Activated CD4-positive, alpha-beta memory T cell treated with anti-CD3 and anti-CD28 coated beads, Interleukin-2, amount 10 ng/mL, durations not matched to agents 7 days and 5 days (primary cell): ENCODE measurements around the gene MTUS2. TPM values are rescaled to one million over a fixed set of nuclear protein-coding genes. Genes with fewer than 3 reads are reported as not detected.

ENCODE experiments used
- CTCF ChIA-PET: fragments of 350-600 bp; sonication (Branson Sonifier 250); formaldehyde crosslinking; loops from one replicate; lab custom pipeline; 2021; ENCODE audit warnings: antibody characterized with exemption, inconsistent platforms; lab: Charles Lee
- POLR2A ChIA-PET: fragments of 350-600 bp; sonication (Branson Sonifier 250); formaldehyde crosslinking; loops from one replicate; lab custom pipeline; 2021; ENCODE audit warnings: antibody characterized with exemption; lab: Charles Lee
- DNase-seq: peaks from one replicate; pipeline ENCODE4 v3.0.0-alpha.2; 2020
- H3K27ac Mint-ChIP-seq: one replicate; pipeline ENCODE4 v1.8.0; 2021; ENCODE audit warnings: mild to moderate bottlenecking, mixed read lengths
- H3K27me3 Mint-ChIP-seq: one replicate; pipeline ENCODE4 v1.8.0; 2021; ENCODE audit warnings: mixed read lengths
- H3K36me3 Mint-ChIP-seq: one replicate; pipeline ENCODE4 v1.8.0; 2021; ENCODE audit warnings: low read depth, mixed read lengths
- H3K4me1 Mint-ChIP-seq: one replicate; pipeline ENCODE4 v1.8.0; 2021; ENCODE audit warnings: mixed read lengths
- H3K4me3 Mint-ChIP-seq: one replicate; pipeline ENCODE4 v1.8.0; 2021; ENCODE audit warnings: mild to moderate bottlenecking, mixed read lengths
- H3K9me3 Mint-ChIP-seq: one replicate; pipeline ENCODE4 v1.8.0; 2021; ENCODE audit warnings: mixed read lengths
- total RNA-seq, 2 experiments: library from RNA; stranded (reverse); gene quantifications; one replicate each; pipeline ENCODE4 v1.2.3, GENCODE V29; 2021

The MTUS2 gene
- total RNA-seq, 2 experiments from 2014 or later: not detected

DNA sequence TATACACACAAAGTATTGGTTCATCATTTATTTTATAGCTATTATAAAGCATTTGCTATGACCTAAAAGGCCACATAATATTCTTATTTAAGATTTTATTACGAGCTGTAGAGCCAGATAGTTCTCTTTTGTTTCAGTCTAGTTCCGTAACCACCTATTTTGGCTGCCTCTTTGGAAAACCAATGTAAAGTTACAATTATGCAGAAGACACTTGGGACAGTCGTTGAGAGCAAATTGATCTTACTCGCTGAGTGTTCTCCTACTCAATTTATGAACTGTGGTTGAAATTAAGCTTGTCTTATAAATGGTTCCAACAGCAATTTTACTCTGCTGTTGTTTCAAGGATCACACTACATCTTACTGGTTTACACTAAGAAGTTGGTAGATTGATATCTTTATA, 653.0 kb downstream of the MTUS2 start:
- POLR2A ChIA-PET: no interaction called here
- Mint-ChIP-seq H3K36me3 (no peaks in the 10 kb centered on the region), H3K4me3 (no peak overlapping the region), H3K9me3 (no peaks in the 10 kb centered on the region), H3K27ac (no peak overlapping the region), H3K4me1 (no peaks in the 10 kb centered on the region), H3K27me3 (peaks cover 14% of the 10 kb centered on the region)
- CTCF ChIA-PET: interaction anchor here (0.7 to 2.6 kb wide), 7 partner anchors 9 to 241 kb away, joined by 3 to 21 read pairs (median 4); no protein-coding TSS in a partner anchor
- DNase-seq: no peak

- CTCF ChIA-PET: interaction anchor here (0.8 to 1.2 kb wide), 3 partner anchors 11 to 33 kb away, joined by 3 to 5 read pairs (median 3); no protein-coding TSS in a partner anchor
- POLR2A ChIA-PET: interaction anchor here (0.8 kb wide), 1 partner anchor 21 kb away, joined by 3 read pairs; no protein-coding TSS in a partner anchor
- Mint-ChIP-seq H3K9me3 (no peaks in the 10 kb centered on the region), H3K27me3 (peaks cover 15% of the 10 kb centered on the region), H3K4me3 (no peak overlapping the region), H3K4me1 (no peaks in the 10 kb centered on the region), H3K36me3 (no peaks in the 10 kb centered on the region), H3K27ac (no peak overlapping the region)
- DNase-seq: no peak
Measured at GRCh38 chr13:29474991-29475390, 654.9 kb downstream of the MTUS2 start.

GRCh38 chr13:29476046-29476445, 655.9 kb downstream of the MTUS2 start:
- Mint-ChIP-seq H3K27ac (no peak overlapping the region), H3K9me3 (no peaks in the 10 kb centered on the region), H3K4me3 (no peak overlapping the region), H3K4me1 (no peaks in the 10 kb centered on the region), H3K27me3 (peaks cover 13% of the 10 kb centered on the region), H3K36me3 (no peaks in the 10 kb centered on the region)
- ChIA-PET POLR2A (no interaction called here), CTCF (interaction anchor here (0.6 to 1.2 kb wide), 4 partner anchors 10 to 232 kb away, joined by 3 to 5 read pairs (median 4); no protein-coding TSS in a partner anchor)
- no peak for DNase-seq

DNA sequence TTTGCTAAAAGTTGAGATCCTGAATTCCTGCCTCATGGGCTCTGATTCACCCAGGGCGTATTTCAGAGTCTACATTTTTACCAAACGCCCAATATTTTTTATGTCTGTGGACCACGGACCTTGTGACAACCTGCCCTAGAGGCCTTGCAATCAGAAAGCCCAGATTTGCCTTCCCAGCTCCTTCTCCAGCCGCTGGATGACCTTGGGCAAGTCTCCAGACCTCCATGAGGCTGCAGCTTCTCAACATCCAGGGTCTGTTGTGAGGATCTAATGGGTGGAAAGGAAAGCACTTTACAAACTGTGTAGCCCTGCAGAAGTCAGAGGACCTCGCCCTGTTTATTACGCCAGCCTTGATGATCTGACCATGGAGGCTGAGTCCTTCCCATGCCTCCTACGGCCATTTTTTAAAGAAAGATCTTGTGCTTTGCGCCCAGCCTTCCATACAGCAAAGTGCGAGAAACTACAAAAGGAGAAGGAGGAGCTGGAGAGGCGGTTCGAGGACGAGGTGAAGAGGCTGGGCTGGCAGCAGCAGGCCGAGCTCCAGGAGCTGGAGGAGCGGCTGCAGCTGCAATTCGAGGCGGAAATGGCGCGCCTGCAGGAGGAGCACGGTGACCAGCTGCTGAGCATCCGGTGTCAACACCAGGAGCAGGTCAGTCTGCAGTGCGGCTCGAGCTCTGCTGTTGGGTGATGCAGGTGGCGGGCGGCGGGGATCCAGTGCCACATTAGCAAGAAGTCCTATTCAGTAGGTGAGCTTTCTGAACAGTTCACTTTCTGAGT, 659.8 kb downstream of the MTUS2 start:
- no peak overlapping the region for H3K4me3 Mint-ChIP-seq
- no peaks in the 10 kb centered on the region for H3K9me3 Mint-ChIP-seq
- DNase-seq: no peak
- H3K4me1 Mint-ChIP-seq: no peaks in the 10 kb centered on the region
- H3K27ac Mint-ChIP-seq: no peak overlapping the region
- POLR2A ChIA-PET: no interaction called here
- CTCF ChIA-PET: interaction anchor here (1.6 kb wide), 1 partner anchor 19 kb away, joined by 3 read pairs; no protein-coding TSS in a partner anchor
- peaks cover 11% of the 10 kb centered on the region for H3K27me3 Mint-ChIP-seq
- no peaks in the 10 kb centered on the region for H3K36me3 Mint-ChIP-seq

DNA sequence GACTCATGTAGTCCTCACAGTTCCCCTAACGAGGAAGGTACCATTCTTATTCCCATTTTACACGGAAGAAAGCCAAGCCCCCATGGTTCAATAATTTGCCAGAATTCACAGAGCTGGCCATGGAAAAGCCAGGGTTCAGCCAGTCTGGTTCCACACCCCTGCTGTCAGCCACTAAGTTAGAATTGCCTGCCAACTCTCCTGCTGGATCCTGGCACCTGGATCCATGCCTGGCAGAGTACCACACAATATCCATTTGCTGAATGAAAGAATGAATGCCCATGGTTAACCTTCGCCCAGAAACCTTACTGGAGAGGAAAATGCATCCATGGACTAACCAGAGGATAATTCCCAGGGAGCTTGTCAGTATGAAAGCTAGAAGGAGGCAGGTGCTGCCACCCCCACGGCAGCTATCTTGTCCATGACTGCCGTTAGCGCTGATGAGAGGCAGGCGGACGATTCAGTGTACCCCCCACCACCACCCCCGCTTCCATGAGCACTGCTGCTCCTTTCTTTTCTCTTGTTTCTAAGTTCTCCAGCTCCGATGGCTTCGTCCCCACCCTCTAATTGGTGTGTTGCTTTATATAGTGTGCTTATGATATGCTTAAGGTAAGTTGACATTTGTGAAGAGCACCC, 660.9 kb downstream of the MTUS2 start:
- H3K27me3 Mint-ChIP-seq: peaks cover 13% of the 10 kb centered on the region
- H3K27ac Mint-ChIP-seq: no peak overlapping the region
- no peak overlapping the region for H3K4me3 Mint-ChIP-seq
- H3K4me1 Mint-ChIP-seq: no peaks in the 10 kb centered on the region
- no peaks in the 10 kb centered on the region for H3K36me3 Mint-ChIP-seq
- ChIA-PET CTCF (no interaction called here), POLR2A (no interaction called here)
- no peaks in the 10 kb centered on the region for H3K9me3 Mint-ChIP-seq
- no peak for DNase-seq

GRCh38 chr13:29481603-29482002, 661.5 kb downstream of the MTUS2 start:
- Mint-ChIP-seq H3K27ac (no peak overlapping the region), H3K4me1 (no peaks in the 10 kb centered on the region), H3K4me3 (no peak overlapping the region), H3K27me3 (peaks cover 12% of the 10 kb centered on the region), H3K36me3 (no peaks in the 10 kb centered on the region), H3K9me3 (no peaks in the 10 kb centered on the region)
- ChIA-PET POLR2A (no interaction called here), CTCF (interaction anchor here (1.2 kb wide), 1 partner anchor 8 kb away, joined by 4 read pairs; no protein-coding TSS in a partner anchor)
- no peak for DNase-seq

DNA sequence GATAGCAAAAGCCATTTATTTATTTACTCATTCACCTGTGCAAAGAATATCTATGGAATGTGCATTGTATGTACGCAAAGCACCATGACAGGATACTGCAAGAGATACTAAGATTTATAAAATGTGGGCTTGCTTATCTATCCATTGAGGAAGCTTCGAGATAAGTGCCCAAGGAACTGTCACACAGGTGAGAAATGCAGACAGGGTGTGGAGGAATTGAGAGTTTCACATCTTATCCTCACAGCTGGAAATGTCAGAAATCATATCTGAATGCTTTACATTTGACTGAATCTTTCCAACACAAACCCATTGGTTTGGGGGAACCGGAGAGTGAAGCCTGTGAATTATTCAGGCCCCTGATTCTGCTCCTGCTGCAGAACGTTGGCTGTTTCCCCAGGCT, 662.4 kb downstream of the MTUS2 start:
- H3K27me3 Mint-ChIP-seq: peaks cover 5% of the 10 kb centered on the region
- CTCF ChIA-PET: interaction anchor here (1.2 kb wide), 1 partner anchor 9 kb away, joined by 4 read pairs; no protein-coding TSS in a partner anchor
- no peak for DNase-seq
- H3K4me3 Mint-ChIP-seq: no peak overlapping the region
- H3K27ac Mint-ChIP-seq: no peak overlapping the region
- H3K36me3 Mint-ChIP-seq: no peaks in the 10 kb centered on the region
- POLR2A ChIA-PET: no interaction called here
- no peaks in the 10 kb centered on the region for H3K9me3 Mint-ChIP-seq
- no peaks in the 10 kb centered on the region for H3K4me1 Mint-ChIP-seq

GRCh38 chr13:29483211-29483610, 663.1 kb downstream of the MTUS2 start:
- CTCF ChIA-PET: no interaction called here
- no peak overlapping the region for H3K4me3 Mint-ChIP-seq
- H3K9me3 Mint-ChIP-seq: no peaks in the 10 kb centered on the region
- no peak overlapping the region for H3K27ac Mint-ChIP-seq
- DNase-seq: no peak
- no peaks in the 10 kb centered on the region for H3K4me1 Mint-ChIP-seq
- H3K36me3 Mint-ChIP-seq: no peaks in the 10 kb centered on the region
- POLR2A ChIA-PET: no interaction called here
- peaks cover 4% of the 10 kb centered on the region for H3K27me3 Mint-ChIP-seq

DNA sequence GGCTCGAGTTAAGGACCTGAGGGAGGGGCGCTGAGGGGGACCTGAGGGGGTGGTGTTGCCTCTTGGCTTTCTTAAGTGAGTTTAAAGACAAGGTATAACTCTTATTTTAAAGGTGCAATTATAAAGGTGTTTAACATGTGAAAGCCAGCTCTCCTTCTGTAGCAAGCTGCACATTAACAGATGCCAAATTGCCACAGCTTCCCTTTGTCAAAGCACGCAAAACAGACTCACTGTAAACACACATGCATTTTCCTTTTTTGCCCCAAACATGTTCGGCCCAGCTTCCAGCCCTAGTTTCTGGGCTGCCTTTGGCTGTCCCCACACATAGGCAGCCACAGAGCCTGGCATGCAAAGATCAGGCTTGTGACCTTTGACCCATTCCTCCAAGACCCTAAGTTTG, 663.5 kb downstream of the MTUS2 start:
- ChIA-PET POLR2A (no interaction called here), CTCF (no interaction called here)
- no peaks in the 10 kb centered on the region for H3K36me3 Mint-ChIP-seq
- no peak overlapping the region for H3K27ac Mint-ChIP-seq
- no peaks in the 10 kb centered on the region for H3K9me3 Mint-ChIP-seq
- peaks cover 4% of the 10 kb centered on the region for H3K27me3 Mint-ChIP-seq
- H3K4me1 Mint-ChIP-seq: no peaks in the 10 kb centered on the region
- no peak overlapping the region for H3K4me3 Mint-ChIP-seq
- no peak for DNase-seq

GRCh38 chr13:29484236-29484635, 664.1 kb downstream of the MTUS2 start:
- no peaks in the 10 kb centered on the region for H3K36me3 Mint-ChIP-seq
- H3K9me3 Mint-ChIP-seq: no peaks in the 10 kb centered on the region
- H3K27me3 Mint-ChIP-seq: peaks cover 6% of the 10 kb centered on the region
- no peaks in the 10 kb centered on the region for H3K4me1 Mint-ChIP-seq
- no peak overlapping the region for H3K4me3 Mint-ChIP-seq
- CTCF ChIA-PET: interaction anchor here (1.0 kb wide), 1 partner anchor 20 kb away, joined by 3 read pairs; no protein-coding TSS in a partner anchor
- POLR2A ChIA-PET: no interaction called here
- H3K27ac Mint-ChIP-seq: no peak overlapping the region
- no peak for DNase-seq

- CTCF ChIA-PET: interaction anchor here (0.7 to 1.0 kb wide), 2 partner anchors 16 to 19 kb away, joined by 3 to 4 read pairs; no protein-coding TSS in a partner anchor
Measured at GRCh38 chr13:29484796-29485195, 664.7 kb downstream of the MTUS2 start.

GRCh38 chr13:29486551-29486950, 666.4 kb downstream of the MTUS2 start:
- no peaks in the 10 kb centered on the region for H3K4me1 Mint-ChIP-seq
- no peak overlapping the region for H3K27ac Mint-ChIP-seq
- H3K27me3 Mint-ChIP-seq: peaks cover 6% of the 10 kb centered on the region
- no peak overlapping the region for H3K4me3 Mint-ChIP-seq
- no peak for DNase-seq
- H3K9me3 Mint-ChIP-seq: no peaks in the 10 kb centered on the region
- ChIA-PET POLR2A (no interaction called here), CTCF (interaction anchor here (0.9 to 1.4 kb wide), 2 partner anchors 11 to 14 kb away, joined by 3 to 4 read pairs; no protein-coding TSS in a partner anchor)
- no peaks in the 10 kb centered on the region for H3K36me3 Mint-ChIP-seq

More at GRCh38 chr13:29484796-29485195, 664.7 kb downstream of the MTUS2 start:
- no peak for DNase-seq
- Mint-ChIP-seq H3K27me3 (peaks cover 6% of the 10 kb centered on the region), H3K36me3 (no peaks in the 10 kb centered on the region), H3K4me1 (no peaks in the 10 kb centered on the region), H3K9me3 (no peaks in the 10 kb centered on the region), H3K27ac (no peak overlapping the region), H3K4me3 (no peak overlapping the region)
- POLR2A ChIA-PET: no interaction called here
